Urothelium cell line (cell line): ENCODE measurements around the gene FAM120AOS.

Experiments used
- DNase-seq: peaks from one replicate; pipeline ENCODE4 v3.0.0; 2011; ENCODE audit warnings: low spot score, mixed read lengths
- FAIRE-seq: peaks from 2 replicates; lab custom pipeline; 2011; peaks lifted over from hg19 to GRCh38; lab: Jason Lieb, UNC

Gene FAM120AOS

DNA sequence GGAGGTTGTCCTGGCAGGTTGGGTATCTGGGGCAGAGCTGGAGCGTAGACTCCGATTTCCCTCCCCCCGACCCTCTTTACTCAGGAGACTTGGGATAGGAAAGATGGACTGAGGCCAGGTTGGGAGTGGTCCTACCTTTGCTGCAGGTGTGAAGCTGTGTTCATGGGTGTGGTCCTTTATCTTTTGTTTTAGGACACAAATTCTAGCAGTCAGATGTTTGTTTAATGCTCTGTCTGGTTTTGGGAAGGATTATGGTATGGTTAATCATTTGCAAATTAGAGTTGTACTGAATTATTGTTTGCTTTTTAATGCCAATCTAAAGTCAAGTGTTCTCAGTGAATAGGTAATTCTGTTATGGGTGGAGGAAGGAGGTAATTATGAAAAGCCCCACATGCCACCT is 14.1 kb upstream of the FAM120AOS start:
- no peak for FAIRE-seq
- DNase-seq = no peak

DNA sequence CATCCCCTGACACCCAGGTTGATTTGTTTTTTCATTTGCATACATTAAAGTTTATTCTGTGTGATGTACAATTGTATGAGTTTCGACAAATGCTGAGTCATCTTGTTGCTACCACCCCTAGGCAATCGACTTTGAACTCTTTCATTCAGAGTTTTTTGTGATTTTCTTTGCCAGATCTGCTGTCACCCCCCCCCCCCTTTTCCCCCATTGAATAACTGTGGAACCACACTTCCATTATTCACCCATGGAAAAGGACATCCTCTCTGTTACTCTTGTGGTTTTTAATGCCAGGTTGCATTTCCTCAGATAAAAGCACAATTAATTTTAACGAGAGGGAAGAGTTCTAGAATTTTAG is 13.7 kb upstream of the FAM120AOS start:
- no peak for FAIRE-seq
- no peak for DNase-seq

DNA sequence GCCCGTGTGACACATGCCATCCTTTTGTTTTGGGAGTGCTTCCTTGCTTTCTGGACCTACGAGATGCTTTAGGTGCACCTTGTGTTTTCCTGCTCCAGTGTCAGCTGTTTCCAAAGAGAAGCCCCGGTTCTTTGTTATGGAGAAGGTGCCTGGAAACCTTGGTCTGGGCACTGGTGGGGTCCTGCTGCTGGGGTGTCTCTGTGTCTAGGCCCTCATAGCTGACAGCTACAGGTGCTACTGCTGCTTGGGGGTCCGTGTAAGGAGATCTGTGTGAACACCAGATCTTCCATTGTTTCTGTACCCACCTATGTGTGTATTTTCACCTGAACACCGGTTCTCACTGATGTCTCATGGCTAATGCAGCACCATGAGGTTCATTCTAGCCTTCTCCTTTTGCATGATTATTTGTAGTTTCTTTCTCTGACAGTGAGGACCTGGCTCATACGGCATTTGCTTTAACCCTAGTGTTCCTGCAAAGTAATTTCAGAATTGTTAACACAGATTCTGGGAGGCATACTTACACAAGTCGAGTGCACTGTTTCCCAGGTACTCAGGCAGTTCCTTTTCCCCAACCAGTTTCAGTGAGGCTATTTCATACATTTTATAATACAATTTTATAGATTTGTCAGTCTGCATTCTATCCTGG is 13.2 kb upstream of the FAM120AOS start:
- DNase-seq (no peak), FAIRE-seq (no peak)

DNA sequence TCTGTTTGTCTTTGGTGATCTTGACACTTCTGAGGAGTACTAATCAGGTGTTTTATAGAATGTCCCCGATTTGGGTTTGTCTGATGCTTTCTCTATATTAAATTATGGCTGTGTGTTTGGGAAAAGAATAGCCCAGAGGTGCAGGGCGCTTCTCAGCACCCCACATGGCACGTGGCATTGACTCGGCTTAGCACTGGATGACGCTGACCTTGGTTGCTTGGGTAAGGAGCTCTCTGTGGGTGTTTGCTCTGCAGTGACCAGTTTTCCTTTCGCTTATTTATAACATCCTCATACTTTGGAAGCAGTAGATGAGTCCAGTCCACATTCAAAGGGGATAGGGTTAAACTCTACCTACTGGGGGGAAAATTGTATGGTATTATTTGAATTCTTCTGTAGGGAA is 12.5 kb upstream of the FAM120AOS start:
- FAIRE-seq = no peak
- DNase-seq = no peak

DNA sequence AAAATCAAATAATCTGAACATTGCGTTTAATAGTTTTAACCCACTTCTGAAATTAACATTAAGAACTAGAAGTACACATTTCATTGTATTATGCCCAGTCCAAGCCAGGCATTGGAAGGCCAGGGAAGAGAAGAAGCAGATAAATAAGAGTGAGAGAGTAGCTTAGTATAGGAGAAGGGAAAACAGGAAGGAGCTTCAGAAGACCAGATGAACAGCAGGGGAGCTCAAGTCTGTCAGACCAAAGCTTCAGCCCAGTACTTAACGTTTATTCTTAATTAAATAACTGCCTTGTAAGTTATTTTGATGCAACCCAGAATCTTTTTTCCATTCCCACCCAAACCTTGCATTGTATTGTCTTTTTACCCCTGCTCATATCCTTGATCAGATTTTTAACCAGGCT is 11.5 kb upstream of the FAM120AOS start:
- FAIRE-seq (no peak), DNase-seq (no peak)

DNA sequence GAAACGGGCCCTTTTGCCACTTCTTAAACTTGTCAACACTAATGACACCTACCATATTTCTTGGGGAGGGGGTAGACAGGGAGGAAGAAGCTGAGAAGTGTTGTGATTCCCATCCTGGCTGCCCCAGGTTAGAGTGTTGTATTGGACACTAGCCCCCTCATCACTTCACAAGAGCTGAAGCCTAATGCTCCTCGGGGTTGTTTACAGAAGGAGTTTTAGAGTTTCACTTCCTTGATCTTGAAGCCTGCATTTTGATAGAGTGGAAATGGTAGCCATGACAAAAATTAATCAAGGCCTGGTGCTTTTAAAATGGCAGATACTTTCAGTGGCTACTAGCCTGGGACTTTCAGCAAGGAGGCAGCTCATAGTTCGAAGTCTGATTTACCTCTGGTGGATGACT is 11.0 kb upstream of the FAM120AOS start:
- no peak for DNase-seq
- FAIRE-seq = no peak

DNA sequence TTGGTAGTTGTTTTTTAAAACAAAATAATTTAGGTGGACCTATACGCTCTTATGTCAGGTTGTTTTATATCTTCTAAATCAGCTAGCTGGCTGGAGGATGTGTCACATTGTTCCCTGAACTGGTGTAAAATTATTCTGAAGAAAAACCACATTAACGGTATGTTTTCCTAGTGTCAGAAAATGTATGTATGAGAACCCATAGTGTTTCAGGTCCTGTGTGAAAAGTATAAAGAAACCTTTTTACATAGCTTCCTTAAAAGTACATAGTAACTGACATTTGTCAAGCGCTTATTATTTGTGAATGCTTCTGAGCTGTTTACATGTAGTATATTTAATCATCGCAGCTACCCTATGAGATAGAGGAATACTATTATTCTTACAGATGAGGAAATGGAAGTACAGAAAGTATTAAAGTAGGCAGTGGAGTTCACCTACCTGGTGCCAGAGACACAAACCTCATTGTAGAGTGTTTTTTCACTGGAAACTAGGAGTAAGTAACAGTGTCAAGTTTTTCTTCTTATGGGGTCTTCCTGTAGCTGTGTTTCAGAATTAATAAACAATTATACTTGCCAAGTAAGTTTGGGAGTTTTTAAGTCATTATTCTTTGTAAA is 10.4 kb upstream of the FAM120AOS start:
- FAIRE-seq (no peak), DNase-seq (no peak)

DNA sequence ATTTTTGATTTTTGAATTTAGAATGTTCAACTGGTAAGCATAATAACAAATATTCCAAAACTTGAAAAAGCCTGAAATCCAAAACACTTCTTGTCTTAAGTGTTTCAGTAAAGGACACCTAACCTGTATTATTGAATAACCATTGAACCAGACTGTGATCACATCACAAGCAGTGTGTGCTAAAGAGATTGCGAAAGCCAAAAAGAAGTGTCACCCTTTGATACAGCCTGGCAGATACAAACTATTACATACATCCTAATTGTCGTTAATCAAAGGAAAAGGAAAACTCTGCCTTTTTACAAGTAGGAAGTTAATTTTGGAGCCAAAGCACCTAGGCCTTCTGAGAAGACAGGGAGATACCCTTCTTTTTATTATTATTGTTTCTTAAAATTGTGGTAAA is 8.4 kb upstream of the FAM120AOS start:
- no peak for FAIRE-seq
- no peak for DNase-seq

DNA sequence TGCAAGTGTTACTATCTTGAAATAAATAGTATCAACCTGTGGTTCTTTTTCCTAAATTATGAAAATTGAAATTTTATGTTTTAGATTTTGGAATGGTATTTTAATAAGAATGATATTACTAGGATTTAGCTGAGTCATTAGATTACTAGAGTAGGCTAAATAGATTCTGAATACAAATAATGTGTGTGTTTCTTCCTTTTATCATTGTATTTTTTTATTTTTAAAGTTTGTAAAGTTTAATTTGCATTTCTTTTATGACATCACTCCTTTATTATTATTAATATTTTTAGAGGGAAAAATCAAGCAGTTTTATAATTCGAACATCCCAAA is 8.0 kb upstream of the FAM120AOS start:
- FAIRE-seq (no peak), DNase-seq (no peak)

DNA sequence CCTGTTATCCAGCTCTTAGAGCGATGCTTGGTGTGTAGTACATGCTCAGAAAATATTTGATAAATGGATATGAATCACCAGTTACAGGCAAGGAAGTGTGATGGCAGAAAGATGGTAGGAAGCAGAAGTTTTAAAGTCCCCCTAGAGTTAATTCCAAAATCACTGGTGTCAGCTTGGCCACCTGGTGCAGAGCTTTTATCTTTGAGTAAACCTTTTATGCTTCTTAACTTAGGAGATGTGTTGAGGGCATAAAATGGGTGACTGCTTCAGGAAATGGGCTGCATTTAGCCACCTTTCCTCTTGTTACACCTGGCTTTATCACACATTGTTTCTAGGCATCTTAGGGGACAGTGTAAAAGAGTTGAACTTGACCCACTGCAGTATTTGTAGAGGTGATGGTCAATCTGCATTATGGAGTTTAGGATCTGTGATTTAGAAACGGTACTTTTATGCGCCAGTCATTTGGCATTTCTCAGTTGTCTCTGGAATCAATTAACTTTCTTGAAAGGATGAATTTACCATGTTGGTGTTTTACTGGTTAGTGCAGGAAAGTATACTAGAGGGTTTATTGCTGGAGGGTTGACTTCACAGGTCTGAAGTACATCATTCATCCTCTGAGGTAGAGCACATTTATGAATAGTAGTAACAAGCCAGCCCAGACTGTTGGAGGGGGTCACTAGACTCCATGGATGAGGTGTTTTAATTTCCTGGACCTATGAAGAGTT is 7.5 kb upstream of the FAM120AOS start:
- DNase-seq (no peak), FAIRE-seq (no peak)

DNA sequence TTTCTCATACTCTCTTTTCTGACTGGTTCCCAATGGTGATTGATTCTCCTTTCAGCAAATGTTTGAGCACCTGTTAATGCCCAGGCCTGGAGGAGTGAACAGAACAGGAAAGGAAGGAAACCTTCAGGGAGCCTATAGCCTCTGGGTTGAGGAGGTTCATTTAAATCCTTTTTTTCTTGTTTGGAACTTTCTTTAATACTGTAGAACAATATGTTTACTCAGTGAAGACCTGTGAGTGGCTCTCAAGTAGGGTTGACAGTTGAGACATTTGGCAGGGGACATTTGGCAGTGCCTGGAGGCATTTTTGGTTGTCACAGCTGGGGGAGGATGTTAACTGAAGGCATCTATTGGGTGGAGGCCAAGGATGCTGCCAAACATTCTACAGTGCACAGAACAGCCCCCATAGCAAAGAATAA is 6.1 kb upstream of the FAM120AOS start:
- FAIRE-seq = no peak
- no peak for DNase-seq

DNA sequence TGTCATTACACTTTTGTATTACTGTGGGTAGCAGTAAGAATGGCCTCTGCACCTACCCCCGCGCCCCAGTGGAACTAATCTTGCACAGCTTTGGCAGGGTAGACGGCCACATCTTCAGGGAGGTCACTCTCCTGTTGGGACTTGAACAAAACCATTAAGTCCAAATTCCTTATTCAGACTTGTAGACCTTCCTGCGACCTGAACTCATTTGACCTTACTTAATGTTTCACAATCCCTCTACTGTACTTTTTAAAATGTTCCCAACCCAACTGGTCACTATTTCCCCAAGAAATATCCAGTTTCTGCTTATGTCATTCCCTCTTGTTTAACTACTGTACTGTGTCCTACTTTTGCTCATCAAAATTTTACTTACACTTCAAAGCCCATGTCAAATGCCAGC is 5.3 kb upstream of the FAM120AOS start:
- FAIRE-seq = no peak
- DNase-seq = no peak

DNA sequence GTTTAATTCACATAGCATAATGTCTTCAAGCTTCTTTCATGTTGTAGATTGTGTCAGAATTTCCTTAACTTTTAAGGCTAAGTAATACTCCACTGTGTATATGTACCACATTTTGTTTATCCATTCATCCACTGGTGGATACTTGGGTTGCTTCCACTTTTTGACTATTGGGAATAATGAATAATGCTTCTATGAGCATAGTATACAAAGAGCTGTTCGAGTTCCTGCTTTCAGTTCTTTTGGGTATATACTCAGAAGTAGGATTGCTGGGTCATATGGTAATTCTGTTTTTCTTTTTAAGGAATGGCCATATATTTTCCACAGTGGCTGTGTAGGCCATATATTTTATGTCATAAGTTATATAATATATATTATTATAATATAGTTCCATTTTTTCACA is 3.6 kb upstream of the FAM120AOS start:
- FAIRE-seq (no peak), DNase-seq (no peak)

DNA sequence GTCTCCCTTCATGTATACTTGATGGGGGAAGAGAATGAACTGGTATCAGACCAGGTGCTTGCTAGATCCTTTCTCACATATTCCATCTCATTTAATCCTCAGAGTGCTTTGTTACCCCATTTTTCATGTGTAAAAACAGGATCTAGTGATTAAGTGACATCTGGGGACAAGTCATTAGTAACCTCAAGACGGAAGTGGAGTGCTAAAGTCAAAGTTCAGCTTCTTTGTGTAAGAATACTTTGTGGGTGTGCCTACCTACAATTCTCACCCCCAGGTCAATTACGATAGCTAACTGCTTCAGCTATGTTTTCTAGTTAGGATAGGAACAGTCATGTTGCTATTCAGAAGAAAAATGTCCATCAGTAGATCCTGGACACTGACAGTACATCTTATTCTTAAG is 3.1 kb upstream of the FAM120AOS start:
- no peak for FAIRE-seq
- no peak for DNase-seq

DNA sequence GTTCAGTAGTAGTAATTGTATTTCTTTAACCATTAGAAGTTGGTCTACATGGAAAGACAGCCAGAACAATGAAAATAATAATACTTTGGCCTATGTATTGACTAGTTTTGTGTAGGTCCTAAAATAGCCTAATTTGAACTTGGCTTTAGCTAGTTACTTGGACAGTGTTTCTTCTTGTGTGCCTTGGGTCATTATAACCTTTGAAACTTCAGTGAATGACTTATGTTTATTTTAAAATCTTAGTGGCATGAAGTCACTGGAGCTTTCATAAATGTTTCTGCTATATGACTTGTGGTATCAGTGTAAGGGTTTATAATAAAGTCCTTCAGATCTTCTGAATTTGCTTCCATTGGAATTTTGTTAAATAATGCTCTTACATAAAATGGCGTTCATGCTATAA is 2.6 kb upstream of the FAM120AOS start:
- FAIRE-seq = no peak

DNA sequence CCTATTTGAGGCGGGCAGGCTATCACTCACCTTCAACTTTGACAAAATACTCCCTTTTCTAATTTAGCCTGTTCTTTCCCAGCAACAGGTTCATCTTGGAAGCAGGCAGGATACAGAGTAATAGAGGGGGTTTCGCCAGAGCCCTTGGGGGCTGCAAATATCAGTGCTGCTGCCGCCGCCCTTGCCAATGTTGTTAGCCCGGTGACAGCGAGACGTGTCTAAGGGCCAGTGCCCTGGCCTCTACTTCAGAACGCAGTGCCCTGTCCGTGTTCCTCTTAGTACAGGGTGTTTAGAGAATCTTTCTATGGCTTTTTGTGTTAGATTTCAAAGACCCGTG is 703 bp downstream of the FAM120AOS start:
- DNase-seq = no peak

More for the DNA sequence above, 2.6 kb upstream of the FAM120AOS start:
- DNase-seq = no peak

DNA sequence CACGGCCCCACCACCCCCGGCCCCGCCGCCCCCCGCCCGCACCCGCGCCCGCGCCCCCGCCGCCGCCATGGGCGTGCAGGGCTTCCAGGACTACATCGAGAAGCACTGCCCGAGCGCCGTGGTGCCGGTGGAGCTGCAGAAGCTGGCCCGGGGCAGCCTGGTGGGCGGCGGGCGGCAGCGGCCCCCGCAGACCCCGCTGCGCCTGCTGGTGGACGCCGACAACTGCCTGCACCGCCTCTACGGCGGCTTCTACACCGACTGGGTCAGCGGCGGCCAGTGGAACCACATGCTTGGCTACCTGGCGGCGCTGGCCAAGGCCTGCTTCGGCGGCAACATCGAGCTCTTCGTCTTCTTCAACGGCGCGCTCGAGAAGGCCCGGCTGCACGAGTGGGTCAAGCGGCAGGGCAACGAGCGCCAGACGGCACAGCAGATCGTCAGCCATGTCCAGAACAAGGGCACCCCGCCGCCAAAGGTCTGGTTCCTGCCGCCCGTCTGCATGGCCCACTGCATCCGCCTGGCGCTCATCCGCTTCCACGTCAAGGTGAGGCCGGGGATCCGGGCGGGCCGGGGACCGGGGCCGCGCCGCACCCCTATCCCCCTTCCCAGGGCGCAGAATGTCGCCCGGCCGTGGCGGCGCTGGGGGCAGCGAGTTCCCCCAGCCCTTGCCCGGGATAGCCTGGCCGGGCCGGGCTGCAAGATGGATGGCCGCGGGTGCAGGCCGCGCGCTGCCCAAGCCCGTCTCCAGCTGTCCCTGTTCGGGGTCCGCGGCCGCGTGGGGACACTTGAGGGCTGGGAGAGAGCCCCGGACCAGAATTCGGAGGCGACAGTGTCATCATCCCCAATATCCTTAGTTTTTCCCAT is 1.3 kb downstream of the FAM120AOS start:
- FAIRE-seq (no peak), DNase-seq (peak; percentile 42)

More for the DNA sequence above, 703 bp downstream of the FAM120AOS start:
- no peak for FAIRE-seq

DNA sequence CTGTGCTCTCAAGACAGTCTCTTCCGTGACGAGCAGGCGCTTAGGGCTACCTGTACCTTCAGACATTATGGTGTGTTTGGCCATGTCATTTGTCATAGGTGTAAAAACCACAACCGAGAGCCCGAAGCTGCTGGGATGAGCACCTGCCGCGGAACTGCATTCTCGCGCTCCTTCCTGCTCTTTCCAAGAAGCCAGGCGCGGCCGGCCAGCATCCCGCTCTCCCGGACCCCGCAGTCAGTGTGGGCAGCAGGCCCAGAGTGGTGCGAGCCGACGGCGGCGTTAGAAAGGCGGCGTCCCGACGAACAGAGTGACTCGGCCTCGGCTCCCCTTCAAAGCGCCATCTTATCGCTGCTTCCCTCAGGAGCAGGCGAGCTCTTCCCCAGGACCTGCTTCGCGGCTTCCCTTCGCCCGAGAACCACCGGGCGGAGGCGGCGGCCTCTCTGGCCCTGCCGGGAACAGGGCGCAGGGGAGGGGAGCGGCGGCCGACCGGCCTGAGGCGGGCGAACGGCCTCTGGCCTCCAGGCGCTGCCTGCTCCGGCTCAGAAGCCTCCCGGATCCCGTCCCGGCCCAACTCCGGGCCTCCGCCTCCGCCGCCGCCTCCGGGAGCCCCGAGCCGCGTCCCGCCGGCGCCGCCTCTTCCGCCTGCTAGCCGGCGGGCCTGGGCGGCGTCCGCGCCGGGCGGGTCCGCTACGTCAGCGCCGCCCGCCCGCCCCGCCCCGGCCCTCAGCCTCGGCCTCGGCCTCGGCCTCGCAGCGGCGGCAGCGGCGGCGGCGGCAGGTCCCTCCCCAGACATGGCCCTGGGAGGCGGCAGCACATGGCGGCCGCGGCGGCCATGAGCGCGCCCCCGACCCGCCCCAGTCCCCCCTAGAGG is 2.2 kb downstream of the FAM120AOS start, which contains the start of gene FAM120A:
FAM120A (plus strand) TSS at position 741 of the 871 bp plus-strand sequence. CDS start 231 bp downstream, outside the sequence.
- DNase-seq (peak; percentile 88), FAIRE-seq (no peak)

DNA sequence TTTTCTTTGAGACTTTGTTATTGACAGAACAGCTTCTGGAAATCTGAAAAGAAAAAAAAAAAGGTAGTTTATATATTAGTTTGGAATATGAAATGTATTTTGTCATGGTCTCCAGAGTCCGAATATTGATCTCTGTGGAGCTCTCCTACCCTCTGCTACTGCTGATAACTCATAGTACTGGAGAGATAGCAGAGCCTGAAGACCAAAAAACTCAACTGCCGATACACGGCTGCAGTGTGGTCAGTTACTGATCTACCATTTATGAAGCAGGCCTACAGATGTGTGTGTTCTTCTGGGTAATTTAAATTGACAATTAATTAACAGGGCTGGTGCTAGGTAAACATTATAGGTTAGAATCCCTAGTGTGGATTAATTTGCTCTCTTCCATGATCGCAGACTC is 5.7 kb downstream of the FAM120AOS start:
- DNase-seq (no peak), FAIRE-seq (no peak)

DNA sequence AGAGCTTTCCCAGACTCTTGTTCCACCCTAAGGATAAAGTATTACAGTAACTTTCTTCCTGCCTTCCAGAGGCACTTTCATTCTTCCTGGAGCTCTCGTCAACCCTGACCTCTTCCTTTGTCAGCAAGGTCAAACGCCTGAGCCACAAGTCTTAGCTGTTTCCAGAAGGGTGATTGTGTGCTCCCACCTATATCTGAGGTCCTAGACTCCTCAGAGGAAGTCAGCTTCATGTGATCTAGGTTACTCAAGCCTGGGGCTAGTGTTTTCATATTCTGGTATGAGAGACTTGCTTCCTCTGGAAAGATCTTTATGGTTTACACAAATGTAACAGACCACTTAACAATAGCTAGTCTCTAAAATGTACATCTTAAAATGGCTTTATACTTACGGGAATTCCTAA is 7.3 kb downstream of the FAM120AOS start:
- FAIRE-seq = no peak
- no peak for DNase-seq
